ENCODE results near the gene RAPGEF1.

RAPGEF1 gene

DNA sequence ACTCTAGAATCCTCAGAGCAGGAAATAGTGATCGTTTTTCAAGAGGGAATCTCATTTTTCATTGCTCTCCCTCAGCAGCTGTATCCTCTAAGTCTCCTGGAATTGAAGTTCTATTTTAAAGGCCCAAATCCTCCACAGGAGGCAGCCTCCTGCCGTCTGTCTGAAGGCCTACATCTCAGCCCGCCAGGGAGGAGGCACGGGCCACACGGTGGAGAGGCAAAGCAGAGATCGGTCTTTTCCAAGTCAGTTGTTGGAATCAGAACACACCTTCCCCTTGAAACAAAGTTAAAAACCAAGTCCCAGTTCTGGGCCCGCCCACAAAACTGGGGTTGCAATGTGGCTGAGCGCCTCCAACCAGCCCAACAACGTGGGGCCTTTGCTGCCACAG is 68.7 kb downstream of the RAPGEF1 start:
- H3K9me2 ChIP-seq (replicated peaks; ENCODE audit: insufficient read depth, low read length): no peaks in the 10 kb centered on the region
- no peaks in the 10 kb centered on the region; the same call in 1 of the 2 replicates for H4K20me1 ChIP-seq (ENCODE audit: low read depth, low read length)
- H3F3A ChIP-seq (ENCODE audit: insufficient read depth): peaks cover 7% of the 10 kb centered on the region; the same call in 1 of the 2 replicates
- no peaks in the 10 kb centered on the region for H3K27me3 ChIP-seq (ENCODE audit: low read length)
- H3K79me2 ChIP-seq (ENCODE audit: insufficient read depth, low read length): peaks cover 100% of the 10 kb centered on the region
- H3K4me2 ChIP-seq (ENCODE audit: low read depth, low read length, poor library complexity, severe bottlenecking): peak overlapping the region; percentile 86
- no peak overlapping the region for H3K4me3 ChIP-seq (ENCODE audit: insufficient read depth, low read length, poor library complexity, severe bottlenecking)
- H3K27ac ChIP-seq (ENCODE audit: low read depth, low read length): peak overlapping the region; percentile 69
- no peak overlapping the region for H2AFZ ChIP-seq (ENCODE audit: low read depth, low read length, severe bottlenecking)
- no peaks in the 10 kb centered on the region for H3K36me3 ChIP-seq (ENCODE audit: low read length)
- no peak for TF ChIP-seq EZH2phosphoT487 (conservative IDR thresholded peaks at IDR 0.05; ENCODE audit: low read length)
- TF ChIP-seq, protein P1, sequence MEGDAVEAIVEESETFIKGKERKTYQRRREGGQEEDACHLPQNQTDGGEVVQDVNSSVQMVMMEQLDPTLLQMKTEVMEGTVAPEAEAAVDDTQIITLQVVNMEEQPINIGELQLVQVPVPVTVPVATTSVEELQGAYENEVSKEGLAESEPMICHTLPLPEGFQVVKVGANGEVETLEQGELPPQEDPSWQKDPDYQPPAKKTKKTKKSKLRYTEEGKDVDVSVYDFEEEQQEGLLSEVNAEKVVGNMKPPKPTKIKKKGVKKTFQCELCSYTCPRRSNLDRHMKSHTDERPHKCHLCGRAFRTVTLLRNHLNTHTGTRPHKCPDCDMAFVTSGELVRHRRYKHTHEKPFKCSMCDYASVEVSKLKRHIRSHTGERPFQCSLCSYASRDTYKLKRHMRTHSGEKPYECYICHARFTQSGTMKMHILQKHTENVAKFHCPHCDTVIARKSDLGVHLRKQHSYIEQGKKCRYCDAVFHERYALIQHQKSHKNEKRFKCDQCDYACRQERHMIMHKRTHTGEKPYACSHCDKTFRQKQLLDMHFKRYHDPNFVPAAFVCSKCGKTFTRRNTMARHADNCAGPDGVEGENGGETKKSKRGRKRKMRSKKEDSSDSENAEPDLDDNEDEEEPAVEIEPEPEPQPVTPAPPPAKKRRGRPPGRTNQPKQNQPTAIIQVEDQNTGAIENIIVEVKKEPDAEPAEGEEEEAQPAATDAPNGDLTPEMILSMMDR (IDR thresholded peaks at IDR 0.05; ENCODE audit: insufficient read depth, low read length, poor library complexity, severe bottlenecking): no peak
- H3K9me3 ChIP-seq (ENCODE audit: insufficient read depth, low read length): no peaks in the 10 kb centered on the region
- H3K9ac ChIP-seq (ENCODE audit: low read length): peak overlapping the region; percentile 16

- TF ChIP-seq, protein P1 (IDR thresholded peaks at IDR 0.05; ENCODE audit: insufficient read depth, low read length, poor library complexity, severe bottlenecking): no peak
- TF ChIP-seq EZH2phosphoT487 (conservative IDR thresholded peaks at IDR 0.05; ENCODE audit: low read length): no peak
- peak overlapping the region; percentile 86 for H3K4me2 ChIP-seq (ENCODE audit: low read depth, low read length, poor library complexity, severe bottlenecking)
- H2AFZ ChIP-seq (ENCODE audit: low read depth, low read length, severe bottlenecking): no peak overlapping the region
- H3K36me3 ChIP-seq (ENCODE audit: low read length): no peaks in the 10 kb centered on the region
- peak overlapping the region; percentile 69 for H3K27ac ChIP-seq (ENCODE audit: low read depth, low read length)
- no peaks in the 10 kb centered on the region for H3K9me3 ChIP-seq (ENCODE audit: insufficient read depth, low read length)
- no peaks in the 10 kb centered on the region for H4K20me1 ChIP-seq (ENCODE audit: low read depth, low read length)
- no peaks in the 10 kb centered on the region for H3K9me2 ChIP-seq (replicated peaks; ENCODE audit: insufficient read depth, low read length)
- H3K27me3 ChIP-seq (ENCODE audit: low read length): no peaks in the 10 kb centered on the region
- H3K9ac ChIP-seq (ENCODE audit: low read length): peak overlapping the region; percentile 36
- H3K4me3 ChIP-seq (ENCODE audit: insufficient read depth, low read length, poor library complexity, severe bottlenecking): no peak overlapping the region
- H3K79me2 ChIP-seq (ENCODE audit: insufficient read depth, low read length): peaks cover 100% of the 10 kb centered on the region
- peaks cover 7% of the 10 kb centered on the region; the same call in 1 of the 2 replicates for H3F3A ChIP-seq (ENCODE audit: insufficient read depth)
Measured at GRCh38 chr9:131670247-131671132, 69.4 kb downstream of the RAPGEF1 start.

DNA sequence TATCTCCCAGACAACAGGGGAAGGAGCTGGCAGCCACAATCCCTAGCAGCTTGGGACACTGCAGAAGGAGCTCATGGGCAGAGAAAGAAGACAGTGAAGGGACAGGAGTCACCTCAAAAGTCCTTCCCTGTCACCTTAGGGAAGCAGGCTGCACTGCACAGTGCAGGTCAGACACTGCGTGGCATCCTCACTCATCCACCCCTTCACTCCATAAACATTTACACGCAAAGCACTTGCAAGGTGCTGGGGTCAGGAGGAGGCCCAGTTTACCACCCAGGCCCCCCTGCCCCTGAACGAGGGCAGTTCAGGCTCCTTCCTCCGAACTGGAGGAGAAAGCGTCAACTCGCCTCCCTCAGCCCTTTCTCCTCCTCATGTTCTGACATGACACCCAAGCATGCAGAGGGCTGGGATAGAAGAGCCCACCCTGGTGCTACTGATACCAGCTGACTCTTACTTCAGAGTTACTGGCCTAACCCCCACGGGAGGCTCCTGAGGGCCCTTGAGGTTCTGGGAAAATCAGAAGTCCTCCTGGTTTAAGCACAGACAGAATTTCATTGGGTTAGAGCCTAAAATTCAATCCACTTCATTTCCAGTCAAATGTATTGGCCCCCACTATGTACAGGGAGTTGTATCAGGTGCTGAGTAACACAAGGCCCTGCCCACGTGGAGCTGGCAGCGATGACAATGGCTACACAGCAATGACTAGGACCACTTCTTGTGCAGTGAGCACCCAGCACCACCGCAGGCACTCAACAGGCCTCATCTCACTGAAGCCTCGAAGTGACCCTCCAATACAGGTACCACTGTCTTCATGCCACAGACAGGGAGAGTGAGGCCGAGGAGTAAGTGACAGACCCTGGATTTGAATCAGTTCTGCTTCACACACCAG is 70.4 kb downstream of the RAPGEF1 start:
- no peak overlapping the region for H2AFZ ChIP-seq (ENCODE audit: low read depth, low read length, severe bottlenecking)
- TF ChIP-seq EZH2phosphoT487 (conservative IDR thresholded peaks at IDR 0.05; ENCODE audit: low read length): no peak
- TF ChIP-seq, protein P1 (IDR thresholded peaks at IDR 0.05; ENCODE audit: insufficient read depth, low read length, poor library complexity, severe bottlenecking): no peak
- H3K27ac ChIP-seq (ENCODE audit: low read depth, low read length): peak overlapping the region; percentile 69
- peak overlapping the region; percentile 86 for H3K4me2 ChIP-seq (ENCODE audit: low read depth, low read length, poor library complexity, severe bottlenecking)
- H3K9ac ChIP-seq (ENCODE audit: low read length): peak overlapping the region; percentile 36
- H3K9me3 ChIP-seq (ENCODE audit: insufficient read depth, low read length): no peaks in the 10 kb centered on the region
- no peaks in the 10 kb centered on the region for H3K9me2 ChIP-seq (replicated peaks; ENCODE audit: insufficient read depth, low read length)
- no peaks in the 10 kb centered on the region for H3K36me3 ChIP-seq (ENCODE audit: low read length)
- H3K4me3 ChIP-seq (ENCODE audit: insufficient read depth, low read length, poor library complexity, severe bottlenecking): no peak overlapping the region
- no peaks in the 10 kb centered on the region for H3K27me3 ChIP-seq (ENCODE audit: low read length)
- H3K79me2 ChIP-seq (ENCODE audit: insufficient read depth, low read length): peaks cover 100% of the 10 kb centered on the region
- H3F3A ChIP-seq (ENCODE audit: insufficient read depth): peaks cover 7% of the 10 kb centered on the region; the same call in 1 of the 2 replicates
- H4K20me1 ChIP-seq (ENCODE audit: low read depth, low read length): no peaks in the 10 kb centered on the region

All from SU-DHL-6 (cell line).